Measurements from ENCODE around the gene BCAP29.

BCAP29 gene

GRCh38 chr7:107581387-107582013 is 1.5 kb downstream of the BCAP29 start:
- no peak for DNase-seq (ENCODE audit: low spot score)

DNA sequence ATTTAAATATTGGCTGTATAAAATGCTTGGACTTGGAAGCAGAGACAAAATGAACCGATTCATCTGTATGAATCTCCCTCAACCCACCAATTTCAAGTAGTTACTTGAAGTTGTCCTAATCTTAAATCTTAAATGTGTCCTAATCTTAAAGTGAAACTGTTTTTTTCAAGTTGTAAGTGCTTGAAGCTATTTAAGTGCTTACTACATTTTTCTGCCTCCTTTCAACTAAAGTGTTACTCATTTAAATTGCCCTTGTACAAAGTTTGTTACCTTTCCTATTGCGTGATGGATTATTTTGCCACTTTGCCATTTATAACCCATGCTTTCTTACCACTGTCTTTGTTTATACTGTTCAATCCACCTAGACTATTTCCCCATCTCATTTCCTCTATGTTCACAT is 2.8 kb downstream of the BCAP29 start:
- no peak for DNase-seq (ENCODE audit: low spot score)

DNA sequence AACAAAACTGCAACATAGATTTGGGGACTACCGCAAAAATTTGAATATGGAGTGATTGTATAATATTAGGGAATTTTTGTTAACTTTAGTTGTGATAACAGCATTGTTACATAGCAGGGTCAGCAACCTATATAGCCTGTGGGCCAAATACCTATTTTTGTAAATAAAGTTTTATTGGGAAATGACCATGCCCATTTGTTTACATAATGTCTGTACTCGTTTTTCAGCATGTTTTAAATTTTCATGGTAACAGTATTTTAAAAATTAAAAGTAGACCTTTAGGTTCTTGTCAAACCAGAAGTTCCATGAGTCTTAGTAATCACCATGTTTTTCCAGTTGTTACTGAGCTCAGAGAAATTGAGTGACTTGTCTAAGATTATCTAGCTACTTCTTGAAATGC is 4.7 kb downstream of the BCAP29 start:
- no peak for DNase-seq (ENCODE audit: low spot score)

DNA sequence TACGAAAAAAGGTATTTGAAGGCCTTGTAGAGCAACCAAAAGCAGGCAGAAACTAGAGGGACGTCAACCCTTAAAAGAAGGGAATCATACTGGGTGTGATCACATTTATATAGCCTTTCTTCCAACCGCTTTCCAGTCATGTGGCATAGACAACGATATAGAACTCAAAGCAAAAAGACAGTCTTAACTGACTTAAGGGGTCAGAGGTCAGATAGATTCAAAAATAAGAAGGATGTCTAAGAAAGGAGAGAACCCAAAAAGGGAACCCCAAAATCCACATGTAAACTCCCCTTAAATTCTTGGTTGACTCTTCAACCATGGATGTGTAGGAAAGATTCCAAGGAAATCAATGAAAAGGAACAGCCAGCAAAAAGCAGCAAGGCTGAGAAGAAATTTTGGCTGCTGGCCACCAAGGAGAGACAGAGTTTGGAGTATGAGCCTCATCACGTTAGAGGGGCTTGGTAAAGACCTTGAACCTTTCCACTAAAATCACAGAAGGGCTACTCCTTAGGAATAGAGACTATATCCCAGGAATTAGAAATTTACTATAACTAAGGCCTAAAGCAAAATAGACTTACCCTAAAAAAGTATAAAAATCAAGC is 8.6 kb downstream of the BCAP29 start:
- DNase-seq (ENCODE audit: low spot score), result no peak

DNA sequence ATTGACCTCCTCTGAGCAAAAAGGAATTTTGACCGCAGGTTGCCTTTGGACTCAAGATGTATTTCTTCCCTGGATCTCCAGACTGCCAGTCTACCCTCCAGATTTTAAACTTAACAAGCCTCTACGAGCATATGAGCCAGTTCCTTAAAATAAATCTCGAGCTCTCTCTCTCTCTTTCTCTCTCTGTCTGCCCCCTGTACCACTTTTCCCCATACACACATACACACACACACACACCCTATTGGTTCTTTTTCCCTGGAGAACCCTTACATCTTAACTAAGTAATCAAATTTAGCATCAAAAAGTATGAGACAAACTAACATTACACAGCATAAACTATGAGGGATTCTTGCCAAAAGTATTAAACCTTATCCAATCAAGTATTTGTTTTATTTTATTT is 11.4 kb downstream of the BCAP29 start:
- DNase-seq (ENCODE audit: low spot score), result peak; percentile 9

DNA sequence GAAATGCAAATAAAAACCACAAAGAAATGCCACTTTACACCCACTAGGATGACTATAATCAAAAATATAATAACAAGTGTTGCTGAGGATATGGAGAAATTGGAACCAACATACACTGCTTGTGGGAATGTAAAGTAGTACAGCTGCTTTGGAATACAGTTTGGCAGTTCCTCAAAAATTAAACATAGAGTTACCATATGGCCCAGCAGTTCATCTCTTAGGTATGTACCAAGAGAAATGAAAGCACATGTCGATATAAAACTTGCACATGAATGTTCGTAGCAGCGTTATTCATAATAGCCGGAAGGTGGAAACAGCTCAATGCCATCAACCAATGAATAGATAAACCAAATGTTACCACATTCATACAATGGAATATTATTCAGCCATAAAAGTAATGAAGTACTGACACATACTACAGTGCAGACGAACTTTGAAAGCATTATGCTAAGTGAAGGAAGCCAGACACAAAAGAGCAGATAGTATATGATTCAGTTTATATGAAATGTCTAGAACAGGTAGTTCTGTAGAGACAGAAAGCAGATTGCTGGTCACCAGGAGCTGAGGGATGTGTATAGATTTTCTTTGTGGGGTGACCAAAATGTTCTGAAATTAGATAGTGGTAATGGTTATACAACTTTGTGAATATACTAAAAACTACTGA is 12.4 kb downstream of the BCAP29 start:
- DNase-seq (ENCODE audit: low spot score), result no peak

DNA sequence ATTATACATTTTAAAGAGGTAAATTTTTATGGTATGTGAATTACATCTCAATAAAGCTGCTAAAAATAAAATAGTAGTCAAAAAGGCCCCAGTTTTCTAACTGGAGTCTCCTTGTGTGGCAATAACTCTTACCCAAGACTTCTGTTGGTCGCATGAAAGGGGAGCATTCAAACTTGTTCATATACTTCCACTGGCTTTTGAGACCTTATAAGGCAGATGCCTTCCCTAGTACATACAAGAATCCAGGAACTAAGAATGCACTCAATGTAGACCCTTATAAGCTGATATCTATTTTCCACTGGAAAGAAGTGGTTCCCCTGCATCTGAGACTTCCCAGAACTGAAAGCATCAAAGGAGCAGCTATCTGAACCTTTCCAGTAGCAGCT is 13.0 kb downstream of the BCAP29 start:
- no peak for DNase-seq (ENCODE audit: low spot score)

GRCh38 chr7:107594961-107595737 is 15.1 kb downstream of the BCAP29 start:
- peak; percentile 47 for DNase-seq (ENCODE audit: low spot score)

GRCh38 chr7:107596881-107597581 is 17.0 kb downstream of the BCAP29 start:
- no peak for DNase-seq (ENCODE audit: low spot score)

GRCh38 chr7:107597582-107597916 is 17.5 kb downstream of the BCAP29 start:
- no peak for DNase-seq (ENCODE audit: low spot score)

- no peak for DNase-seq (ENCODE audit: low spot score)
These were observed 17.9 kb downstream of the BCAP29 start for GRCh38 chr7:107597953-107598352.

DNA sequence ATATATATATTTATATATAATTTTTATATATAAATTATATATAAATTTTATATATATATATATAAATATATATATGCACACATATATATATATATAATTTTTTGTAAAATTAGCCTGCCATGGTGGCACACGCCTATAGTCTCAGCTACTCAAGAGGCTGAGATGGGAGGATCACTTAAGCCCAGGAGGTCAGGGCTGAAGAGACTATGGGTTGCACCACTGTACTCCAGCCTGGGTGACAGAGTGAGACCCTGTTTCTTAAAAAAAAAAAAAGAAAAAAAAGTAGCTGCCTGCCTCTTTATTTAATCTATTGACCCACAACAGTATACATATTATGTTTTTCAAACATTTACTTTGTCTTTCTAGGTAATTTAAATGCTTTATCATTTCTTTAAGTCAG is 19.2 kb downstream of the BCAP29 start:
- DNase-seq (ENCODE audit: low spot score), result no peak

- DNase-seq (ENCODE audit: low spot score), result no peak
These were observed 20.8 kb downstream of the BCAP29 start for GRCh38 chr7:107600816-107601215.

DNA sequence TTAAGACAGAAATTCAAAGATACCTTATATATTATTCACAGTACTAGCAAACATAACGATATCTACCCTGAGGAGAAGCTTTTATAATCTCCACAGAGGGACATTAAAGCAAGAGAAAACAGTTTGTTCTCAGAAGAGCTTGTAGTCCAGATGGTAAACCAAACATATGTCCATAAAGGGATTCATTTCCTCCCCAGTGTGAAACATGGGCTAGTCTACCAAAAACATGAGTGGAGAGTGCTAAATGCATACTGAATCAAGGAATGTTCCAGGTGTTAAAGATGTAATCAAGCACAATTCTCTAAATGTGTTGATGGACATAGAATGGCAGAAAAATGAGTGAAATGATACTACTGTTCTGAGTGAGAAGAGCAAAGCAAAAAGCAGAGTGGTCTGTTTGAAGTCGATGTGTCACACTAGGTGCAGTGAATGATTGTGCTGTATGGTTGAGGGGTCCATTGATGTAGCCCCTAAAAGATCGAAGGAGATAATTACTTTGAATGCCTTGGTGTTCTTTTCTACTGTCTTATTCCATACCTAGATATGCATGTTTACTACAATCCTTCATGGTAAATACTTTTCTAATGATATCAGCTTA is 25.3 kb downstream of the BCAP29 start:
- no peak for DNase-seq (ENCODE audit: low spot score)

DNA sequence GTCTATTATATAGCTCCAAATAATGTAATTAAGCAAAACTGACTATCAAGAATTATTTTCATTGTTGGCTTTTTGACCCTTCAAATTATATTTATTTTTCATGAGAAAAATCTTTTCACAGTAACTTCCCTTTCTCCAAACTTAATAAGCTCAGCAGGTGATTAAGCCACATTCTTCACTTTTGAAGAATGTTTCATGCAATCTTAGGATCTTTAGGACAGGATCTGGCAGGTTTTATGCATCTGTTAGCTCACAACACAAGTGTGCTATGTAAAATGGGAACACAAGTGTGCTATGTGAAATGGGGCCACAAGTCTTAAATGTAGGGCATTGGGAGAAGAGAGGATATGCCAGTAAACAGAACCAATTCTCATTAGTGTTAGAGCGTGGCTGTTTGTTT is 26.3 kb downstream of the BCAP29 start:
- no peak for DNase-seq (ENCODE audit: low spot score)

GRCh38 chr7:107609811-107610261 is 29.8 kb downstream of the BCAP29 start:
- DNase-seq (ENCODE audit: low spot score), result no peak

- no peak for DNase-seq (ENCODE audit: low spot score)
These were observed 30.3 kb downstream of the BCAP29 start for GRCh38 chr7:107610323-107610722.

DNA sequence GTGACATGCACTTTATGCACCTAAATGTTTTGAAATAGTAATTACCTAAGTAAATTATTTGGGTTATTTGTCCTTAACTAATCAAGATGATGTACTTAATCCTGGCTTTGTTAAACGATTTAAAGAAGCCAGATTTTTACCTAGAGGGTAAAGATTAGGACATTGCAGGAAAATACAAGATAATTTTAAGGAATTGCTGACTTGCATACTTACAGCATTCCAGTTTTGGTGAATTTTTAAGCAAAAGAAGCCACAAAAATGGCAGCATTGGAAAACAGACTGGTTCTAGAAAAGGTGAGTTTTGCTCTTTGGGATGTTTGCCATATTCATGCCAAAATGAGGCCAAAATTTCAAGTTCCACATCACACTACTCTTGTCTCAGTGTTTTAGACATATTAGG is 33.4 kb downstream of the BCAP29 start:
- no peak for DNase-seq (ENCODE audit: low spot score)

DNA sequence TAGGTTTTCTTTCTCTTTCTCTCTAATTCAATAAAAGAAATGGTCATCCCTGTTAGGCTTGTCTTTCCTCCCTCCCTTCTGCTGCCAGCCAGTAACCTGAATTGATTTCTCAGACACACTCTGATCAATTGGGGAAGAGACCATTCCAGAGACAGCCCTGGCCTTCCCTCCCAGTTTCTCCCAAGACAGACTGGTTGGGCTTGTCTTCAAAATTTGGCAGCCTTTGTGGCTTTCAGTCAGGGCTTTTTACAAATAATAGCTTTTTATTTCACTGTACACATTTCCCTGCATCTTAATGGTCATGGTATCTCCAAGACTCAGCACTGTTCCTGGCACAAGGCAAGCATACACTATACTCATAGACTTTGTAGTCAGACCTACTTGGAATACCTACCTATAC is 33.9 kb downstream of the BCAP29 start:
- no peak for DNase-seq (ENCODE audit: low spot score)

DNA sequence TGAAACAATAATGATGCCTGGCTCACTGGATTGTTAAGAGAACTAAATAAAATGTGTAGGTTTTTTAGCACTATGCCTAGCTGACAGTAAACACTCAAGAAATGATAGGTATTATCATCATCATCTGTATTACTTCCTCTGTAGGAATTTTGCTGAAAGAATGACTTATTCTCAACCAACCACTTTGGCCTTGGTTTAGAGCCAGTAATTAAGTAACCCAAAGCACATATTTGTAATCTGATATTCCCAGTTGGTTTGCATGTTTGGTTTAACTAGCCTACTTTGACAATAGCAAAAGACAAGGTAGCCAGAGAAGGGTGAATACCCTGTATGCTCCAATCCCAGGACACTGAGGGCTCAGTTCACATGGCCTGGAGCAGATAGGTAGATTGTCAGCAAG is 34.4 kb downstream of the BCAP29 start:
- DNase-seq (ENCODE audit: low spot score), result no peak

- no peak for DNase-seq (ENCODE audit: low spot score)
These were observed 36.0 kb downstream of the BCAP29 start for GRCh38 chr7:107615910-107616680.

Measured in hepatic stellate cell (primary cell).